ENCODE data around the gene UBXN11. TPM values are rescaled to one million over a fixed set of nuclear protein-coding genes. Genes with fewer than 3 reads are reported as not detected.
"Not testable (repeated sequence)": the region's sequence is repeated elsewhere in the genome, so short reads cannot be mapped to it uniquely, and the experiment has no call there.

Gene UBXN11
- total RNA-seq, 1 donor from 2014 or later: 8.3 TPM

DNA sequence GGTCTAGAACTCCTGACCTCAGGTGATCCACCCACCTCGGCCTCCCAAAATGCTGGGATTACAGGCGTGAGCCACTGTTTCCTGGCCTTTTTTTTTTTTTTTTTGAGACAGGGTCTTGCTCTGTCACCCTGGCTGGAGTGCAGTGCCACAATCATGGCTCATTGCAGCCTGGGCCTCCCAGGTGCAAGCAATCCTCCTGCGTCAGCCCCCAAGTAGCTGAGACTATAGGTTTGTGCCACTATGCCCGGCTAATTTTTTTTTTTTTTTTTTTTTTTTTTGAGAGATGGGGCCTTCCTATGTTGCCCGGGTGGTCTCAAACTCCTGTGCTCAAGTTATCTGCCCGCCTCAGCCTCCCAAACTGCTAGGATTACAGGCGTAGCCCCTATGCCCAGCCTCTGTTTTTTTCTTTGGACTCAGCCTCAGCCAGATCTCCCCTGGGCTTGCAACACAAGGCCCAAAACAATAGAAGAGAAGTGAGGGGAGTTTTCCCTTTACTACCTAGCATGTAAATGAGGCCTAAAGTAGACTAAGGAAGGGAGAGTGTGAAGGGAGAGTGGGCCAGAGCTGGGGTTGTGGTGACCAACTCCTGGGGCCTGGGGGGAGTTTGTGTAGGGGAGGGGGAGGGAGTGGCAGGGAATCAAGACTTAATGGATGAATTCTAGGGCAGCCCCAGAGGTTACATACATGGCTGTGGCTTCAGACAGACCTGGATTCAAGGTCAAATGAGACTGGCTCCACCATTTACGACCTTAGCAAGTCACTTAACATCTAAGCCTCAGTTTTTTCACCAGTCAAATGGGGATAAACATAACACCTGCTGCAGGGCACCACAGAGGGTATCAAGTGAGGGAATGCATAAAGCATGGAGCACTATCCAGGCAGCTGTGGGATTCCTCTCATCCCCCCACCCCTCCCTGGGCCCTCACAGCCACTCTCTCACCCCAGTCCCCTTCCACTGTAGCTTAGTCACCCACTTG lies 9.7 kb upstream of the UBXN11 start:
- DNase-seq (no peak), ATAC-seq (ENCODE audit: poor library complexity) (no peak)
- intact Hi-C loops (cut with DNase I): no loop called here

- DNase-seq: no peak
- intact Hi-C loops (cut with DNase I): no loop called here
Observed at GRCh38 chr1:26314501-26314900, 8.1 kb upstream of the UBXN11 start.

GRCh38 chr1:26307966-26308899 lies 1.8 kb upstream of the UBXN11 start:
- DNase-seq; ATAC-seq (ENCODE audit: poor library complexity); intact Hi-C loops (cut with DNase I): not testable (repeated sequence)

More at GRCh38 chr1:26314501-26314900, 8.1 kb upstream of the UBXN11 start:
- ATAC-seq (ENCODE audit: poor library complexity): no peak

DNA sequence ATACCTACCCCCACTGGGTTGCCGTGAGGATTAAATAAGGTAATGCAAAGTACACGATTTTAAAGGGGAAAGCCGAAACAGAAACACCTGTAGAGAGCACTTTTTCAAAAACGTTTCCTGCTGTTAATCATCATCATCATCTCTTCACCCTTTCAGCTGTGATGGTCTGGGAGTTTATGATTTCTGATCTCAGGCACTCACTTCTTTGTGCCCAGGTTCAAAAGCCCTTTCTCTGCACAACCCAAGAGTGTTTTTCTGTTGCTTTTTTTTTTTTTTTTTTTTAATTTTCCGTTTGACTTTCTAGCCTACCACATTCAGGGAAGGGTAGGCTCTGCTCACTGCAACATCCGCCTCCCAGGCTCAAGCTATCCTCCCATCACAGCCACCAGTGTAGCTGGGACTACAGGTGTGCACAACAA lies 936 bp upstream of the UBXN11 start:
- no peak for DNase-seq
- intact Hi-C loops (cut with DNase I): no loop called here
- ATAC-seq (ENCODE audit: poor library complexity): no peak

DNA sequence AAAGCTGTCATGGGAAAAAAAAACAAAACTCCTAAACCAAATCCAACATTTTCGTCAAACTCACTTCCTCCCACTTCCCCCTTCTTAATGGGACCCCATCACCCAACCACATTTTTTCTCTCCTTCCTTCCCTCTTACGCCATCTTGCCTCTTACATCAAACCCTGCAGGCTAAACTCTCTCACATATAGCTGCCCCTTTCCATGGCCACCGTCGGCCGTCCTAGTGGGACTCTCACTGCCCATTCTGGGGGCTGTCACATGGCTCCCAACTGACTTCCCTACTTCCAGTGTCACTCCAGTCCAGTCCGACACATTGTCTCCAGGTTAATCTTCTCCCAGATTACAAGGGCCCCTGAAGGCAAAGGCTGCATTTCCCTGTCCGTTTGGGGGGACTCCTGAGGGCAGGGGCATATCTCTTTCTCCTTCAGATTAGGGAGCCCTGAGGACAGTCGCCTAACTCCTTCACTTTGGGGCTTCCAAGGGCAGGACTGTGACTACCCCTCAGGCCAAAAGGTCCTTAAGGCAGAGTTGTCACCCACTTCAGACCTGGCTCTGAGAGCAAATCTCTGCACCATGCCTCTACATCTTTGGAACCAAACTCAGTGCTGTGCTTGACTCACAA lies 658 bp downstream of the UBXN11 start:
- no peak for ATAC-seq (ENCODE audit: poor library complexity)
- no peak for DNase-seq
- intact Hi-C loops (cut with DNase I): no loop called here

- DNase-seq (no peak), ATAC-seq (ENCODE audit: poor library complexity) (peak; percentile 33)
- intact Hi-C loops (cut with DNase I): no loop called here
Observed at GRCh38 chr1:26302733-26303405, 3.6 kb downstream of the UBXN11 start.

DNA sequence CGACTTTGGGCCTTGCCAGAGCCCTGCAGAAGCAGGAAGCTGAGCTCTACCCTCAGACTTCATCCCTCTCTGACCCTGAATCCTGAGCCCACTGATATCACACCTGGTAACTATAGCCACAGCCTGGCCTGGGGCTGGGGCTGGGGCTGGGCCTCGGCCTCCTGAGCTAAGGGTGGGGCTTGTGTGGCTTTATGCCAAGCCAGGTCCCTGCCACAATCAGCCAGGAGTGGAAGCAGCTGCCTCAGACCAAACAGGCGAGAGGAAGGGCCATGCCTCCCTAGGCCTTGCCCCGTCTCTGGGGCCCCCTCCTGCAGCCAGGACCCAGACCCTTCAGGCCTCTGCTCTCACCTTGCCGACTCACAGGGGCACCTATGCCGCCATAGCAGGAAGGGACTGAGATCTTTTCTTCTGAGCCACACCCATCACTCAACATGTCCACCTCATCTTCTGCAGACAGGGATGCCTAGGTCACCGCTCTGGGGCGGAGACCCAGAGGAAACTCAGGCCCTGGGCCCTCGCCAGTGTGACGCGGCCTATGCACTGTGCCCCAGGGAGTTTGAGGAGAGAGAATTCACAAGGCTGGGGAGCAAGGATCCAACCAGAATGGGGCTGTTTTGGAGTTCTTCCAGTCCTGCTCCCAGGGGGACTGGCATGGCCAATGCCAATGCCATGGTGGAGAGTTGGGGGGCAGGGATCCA lies 5.7 kb downstream of the UBXN11 start:
- intact Hi-C loops (cut with DNase I): no loop called here
- no peak for DNase-seq
- ATAC-seq (ENCODE audit: poor library complexity): no peak

- intact Hi-C loops (cut with DNase I): no loop called here
- ATAC-seq (ENCODE audit: poor library complexity): no peak
- no peak for DNase-seq
Observed at GRCh38 chr1:26297791-26298124, 8.7 kb downstream of the UBXN11 start.

- DNase-seq: no peak
- intact Hi-C loops (cut with DNase I): no loop called here
- no peak for ATAC-seq (ENCODE audit: poor library complexity)
Observed at GRCh38 chr1:26297057-26297790, 9.2 kb downstream of the UBXN11 start.

GRCh38 chr1:26296340-26297056 lies 9.9 kb downstream of the UBXN11 start:
- no peak for ATAC-seq (ENCODE audit: poor library complexity)
- no peak for DNase-seq
- intact Hi-C loops (cut with DNase I): no loop called here

DNA sequence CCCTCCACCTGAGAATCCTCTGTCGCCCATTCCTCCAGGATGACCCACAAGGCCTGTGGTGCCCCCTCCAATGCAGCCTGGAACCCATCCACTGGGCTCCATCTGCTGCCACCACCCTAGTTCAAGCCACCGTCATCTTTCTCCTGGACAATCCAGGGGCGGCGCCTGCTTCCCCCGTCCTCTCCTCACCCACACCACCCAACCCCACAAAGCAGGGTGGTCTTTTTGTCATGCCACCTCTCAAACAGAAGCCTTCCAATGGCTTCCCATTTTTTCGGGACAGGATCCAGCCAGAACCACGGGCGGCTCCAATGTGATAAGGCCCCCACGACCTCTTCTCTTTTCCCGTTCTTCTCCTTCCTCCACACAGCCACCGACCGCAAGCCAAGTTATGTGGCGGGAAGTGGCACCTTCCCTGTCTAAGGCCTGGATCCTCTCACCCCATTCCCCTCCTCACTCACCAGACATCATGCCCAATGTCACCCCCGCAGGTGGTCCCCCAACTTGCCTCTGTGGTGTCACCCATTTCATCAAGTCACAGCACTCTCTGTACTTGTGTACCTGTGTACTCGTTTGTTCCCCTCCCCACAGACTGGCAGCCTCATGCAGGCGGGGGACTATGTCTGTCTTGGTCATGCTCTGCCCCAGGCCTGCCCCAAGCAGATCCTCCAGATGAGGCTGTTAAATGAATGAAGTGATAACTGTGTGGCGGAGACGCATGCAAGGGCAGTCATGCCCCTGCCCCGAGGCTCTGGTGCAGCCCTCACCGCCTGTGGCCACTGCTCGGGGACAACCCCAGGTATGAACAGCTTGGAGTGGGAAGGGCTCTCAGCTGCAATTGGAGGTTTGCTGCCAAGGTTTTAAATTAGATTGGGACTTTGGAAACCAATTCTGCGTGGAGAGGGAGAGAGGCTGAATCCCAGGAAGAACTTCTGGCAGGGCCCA lies 11.0 kb downstream of the UBXN11 start:
- ATAC-seq (ENCODE audit: poor library complexity): no peak
- peak; percentile 23 for DNase-seq
- intact Hi-C loops (cut with DNase I): no loop called here

GRCh38 chr1:26293911-26294463 lies 12.4 kb downstream of the UBXN11 start:
- no peak for DNase-seq
- intact Hi-C loops (cut with DNase I): no loop called here
- no peak for ATAC-seq (ENCODE audit: poor library complexity)

DNA sequence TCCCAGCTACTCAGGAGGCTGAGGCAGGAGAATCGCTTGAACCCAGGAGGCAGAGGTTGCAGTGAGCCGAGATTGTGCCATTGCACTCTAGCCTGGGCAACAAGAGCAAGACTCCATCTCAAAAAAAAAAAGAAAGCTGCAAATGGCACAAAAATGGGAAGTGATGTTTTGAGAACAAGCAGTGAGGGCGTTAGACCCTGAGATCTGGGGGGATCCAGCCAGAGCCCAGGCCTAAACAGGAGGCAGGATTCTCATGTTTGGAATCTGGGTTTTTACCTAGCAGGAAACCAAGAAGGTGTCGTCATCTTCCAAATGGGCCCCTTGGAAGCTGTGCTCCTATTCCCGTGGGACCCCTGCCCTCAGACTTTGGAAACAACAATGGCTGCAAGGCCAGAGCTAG lies 13.7 kb downstream of the UBXN11 start:
- intact Hi-C loops (cut with DNase I); ATAC-seq (ENCODE audit: poor library complexity); DNase-seq: not testable (repeated sequence)

DNA sequence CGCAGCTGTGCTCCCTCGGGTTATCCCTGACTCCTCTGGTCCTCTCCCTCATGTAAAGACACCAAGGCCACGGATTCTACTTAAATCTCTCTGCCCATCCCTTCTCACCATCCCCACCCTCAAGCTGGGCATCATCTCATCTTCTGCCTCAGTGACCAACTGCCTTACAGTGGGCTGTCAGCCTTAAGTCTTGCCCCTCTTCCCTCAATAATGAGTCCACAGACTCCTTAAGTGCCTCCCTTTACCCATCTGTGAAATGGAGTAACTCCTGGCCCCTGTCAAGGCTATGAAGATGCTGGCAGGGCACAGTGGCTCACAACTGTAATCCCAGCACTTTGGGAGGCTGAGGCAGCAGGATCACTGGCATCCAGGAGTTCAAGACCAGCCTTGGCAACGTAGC lies 14.5 kb downstream of the UBXN11 start:
- intact Hi-C loops (cut with DNase I): no loop called here
- ATAC-seq (ENCODE audit: poor library complexity): no peak

GRCh38 chr1:26291433-26291832 lies 15.0 kb downstream of the UBXN11 start:
- intact Hi-C loops (cut with DNase I): no loop called here
- no peak for DNase-seq
- no peak for ATAC-seq (ENCODE audit: poor library complexity)

More for the DNA sequence above, 14.5 kb downstream of the UBXN11 start:
- DNase-seq: no peak
